ENCODE data around the gene MMP24. TPM values are rescaled to one million over a fixed set of nuclear protein-coding genes. Genes with fewer than 3 reads are reported as not detected.

The MMP24 gene
- total and polyA plus RNA-seq, 2 of the 13 experiments (the other 11 are each of a cell fraction or from before 2014, with no cell fraction given): 0.29 to 0.35 TPM

DNA sequence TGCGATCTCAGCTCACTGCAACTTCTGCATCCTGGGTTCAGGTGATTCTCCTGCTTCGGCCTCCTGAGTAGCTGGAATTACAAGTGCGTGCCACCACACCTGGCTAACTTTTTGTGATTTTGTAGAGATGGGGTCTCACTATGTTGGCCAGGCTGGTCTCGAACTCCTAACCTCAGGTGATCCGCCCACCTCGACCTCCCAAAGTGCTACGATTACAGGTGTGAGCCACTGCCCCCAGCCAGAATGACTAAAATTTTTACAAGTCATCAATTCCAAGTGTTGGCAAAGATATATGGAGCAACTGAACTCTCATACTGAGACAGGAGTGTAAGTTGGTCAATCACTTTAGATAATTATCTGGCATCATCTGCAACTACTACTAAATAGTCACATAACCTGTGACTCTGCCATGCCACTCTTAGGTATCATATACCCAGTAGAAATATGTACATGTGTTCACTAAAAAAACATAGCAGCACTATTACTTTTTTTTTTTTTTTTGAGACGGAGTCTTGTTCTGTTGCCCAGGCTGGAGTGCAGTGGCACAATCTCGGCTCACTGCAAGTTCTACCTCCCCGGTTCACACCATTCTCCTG lies 55.1 kb downstream of the MMP24 start:
- Histone ChIP-seq H3K9me3 (ENCODE audit: low read length) (no peaks in the 10 kb centered on the region), H3K79me2 (ENCODE audit: insufficient read depth, low read length) (peaks cover 45% of the 10 kb centered on the region), H3K9ac (ENCODE audit: insufficient read depth, low read depth, low read length) (no peak overlapping the region), H2AFZ (ENCODE audit: low read length) (no peak overlapping the region), H3K36me3 (replicated peaks in 1 of 2; ENCODE audit: control insufficient read depth in 1 of 2, insufficient read depth in 2 of 2, low read length in 2 of 2) (peaks cover 27 to 52% of the 10 kb centered on the region in 2 experiments), H3K27ac (ENCODE audit: extremely low read length, insufficient read depth, low read length) (no peak overlapping the region), H3K4me2 (ENCODE audit: low read depth, low read length) (no peak overlapping the region), H4K20me1 (ENCODE audit: insufficient read depth, low read length) (peaks cover 33% of the 10 kb centered on the region), H3K4me3 (replicated peaks in 1 of 3; ENCODE audit: insufficient read depth in 1 of 3, low read depth in 2 of 3, low read length in 3 of 3) (no peak overlapping the region), H3K4me1 (ENCODE audit: insufficient read depth, low read length) (peaks cover 56% of the 10 kb centered on the region), H3K27me3 (ENCODE audit: control insufficient read depth in 1 of 2, insufficient read depth in 2 of 2, low read length in 2 of 2) (no peaks in the 10 kb centered on the region; a peak in 1 of 5 replicates)
- ChIA-PET CTCF (ENCODE audit: low intra/inter-chr PET ratio, low total read pairs) (no interaction called here), POLR2A (interaction anchor here (0.6 to 3.5 kb wide), 4 partner anchors 9 to 134 kb away, joined by 3 to 80 read pairs (median 3); partner anchors contain the start of gene EDEM2)
- 96% methylated on average over 10 of the region's 10 CpGs for WGBS (ENCODE audit: low lambda C conversion rate)
- no peak for FAIRE-seq
- in situ Hi-C loops (cut with HindIII; ENCODE audit: extremely low pct_ligation_motif_present, low pct_unique_long_range_greater_than_20kb): no loop called here
- intact Hi-C loops (cut with micrococcal nuclease; ENCODE audit: unreplicated experiment): no loop called here
- TF ChIP-seq ZNF7 (CRISPR knock-in tag; IDR thresholded peaks at IDR 0.05): peak; percentile 80
- TF ChIP-seq ZNF343 (CRISPR knock-in tag; IDR thresholded peaks at IDR 0.05): no peak
- TF ChIP-seq ZNF121 (CRISPR knock-in tag; IDR thresholded peaks at IDR 0.05): peak; percentile 94
- TF ChIP-seq POLR2G (IDR thresholded peaks at IDR 0.05; ENCODE audit: low read depth, low read length): 0 out of 2 replicates have a peak, but pooled peaks have one; percentile 26
- TF ChIP-seq POLR2A (IDR thresholded peaks at IDR 0.05; ENCODE audit: insufficient read depth in 1 of 2, low read depth in 2 of 2, low read length in 2 of 2): peak in 1 of 2 experiments; percentile 59; a peak in 2 of 4 replicates
- TF ChIP-seq ZNF891 (CRISPR knock-in tag; IDR thresholded peaks at IDR 0.05): no peak
- TF ChIP-seq ZNF777 (CRISPR knock-in tag; IDR thresholded peaks at IDR 0.05): 0 out of 2 replicates have a peak, but pooled peaks have one; percentile 14
- TF ChIP-seq RBFOX2 (IDR thresholded peaks at IDR 0.05; ENCODE audit: low read depth, low read length): peak; percentile 63
- 0 out of 2 replicates have a peak, but pooled peaks have one; percentile 9 for TF ChIP-seq SRY (CRISPR knock-in tag; IDR thresholded peaks at IDR 0.05)
- no peak for TF ChIP-seq ZFP36L2 (CRISPR knock-in tag; IDR thresholded peaks at IDR 0.05)
- 0 out of 2 replicates have a peak, but pooled peaks have one; percentile 66 for TF ChIP-seq ZNF3 (CRISPR knock-in tag; IDR thresholded peaks at IDR 0.05)
- TF ChIP-seq AGO2 (optimal IDR thresholded peaks at IDR 0.05; ENCODE audit: low read depth, low read length): peak; percentile 21
- 0 out of 2 replicates have a peak, but pooled peaks have one; percentile 7 for TF ChIP-seq ARNT2 (CRISPR knock-in tag; IDR thresholded peaks at IDR 0.05; ENCODE audit: low read depth)
- no TSS peak for BruUV-seq (replicated peaks)
- no peak for ATAC-seq
- no peak for DNase-seq (ENCODE audit: low spot score)

All from HepG2 (cell line).